Endothelial cell (in vitro differentiated cells): ENCODE measurements around the gene UQCRQ. TPM values are rescaled to one million over a fixed set of nuclear protein-coding genes. Genes with fewer than 3 reads are reported as not detected.

ENCODE experiments used
- DNase-seq: peaks from one replicate; pipeline ENCODE4 v3.0.0; 2021; ENCODE audit warnings: low spot score
- H3K27ac Mint-ChIP-seq: one replicate; pipeline ENCODE4 v1.8.0; 2021; ENCODE audit warnings: mixed read lengths, inconsistent platforms; ENCODE audit not compliant: unreplicated experiment
- H3K27me3 Mint-ChIP-seq: one replicate; pipeline ENCODE4 v1.8.0; 2021; ENCODE audit warnings: mild to moderate bottlenecking, moderate library complexity, mixed read lengths, inconsistent platforms; ENCODE audit not compliant: unreplicated experiment
- H3K36me3 Mint-ChIP-seq: one replicate; pipeline ENCODE4 v1.8.0; 2021; ENCODE audit warnings: mild to moderate bottlenecking, low read depth, mixed read lengths, inconsistent platforms; ENCODE audit not compliant: unreplicated experiment
- H3K4me1 Mint-ChIP-seq: one replicate; pipeline ENCODE4 v1.8.0; 2021; ENCODE audit warnings: mild to moderate bottlenecking, mixed read lengths, inconsistent platforms; ENCODE audit not compliant: unreplicated experiment
- H3K4me3 Mint-ChIP-seq: one replicate; pipeline ENCODE4 v1.8.0; 2021; ENCODE audit warnings: mild to moderate bottlenecking, mixed read lengths, inconsistent platforms; ENCODE audit not compliant: unreplicated experiment
- H3K9me3 Mint-ChIP-seq: one replicate; pipeline ENCODE4 v1.8.0; 2021; ENCODE audit warnings: mixed read lengths, inconsistent platforms; ENCODE audit not compliant: unreplicated experiment
- CTCF ChIP-seq: fragments of 200-600 bp; sonication (generic); IDR thresholded peaks from one replicate; pipeline ENCODE4 v1.5.0; 2021; ENCODE audit warnings: antibody characterized with exemption; ENCODE audit not compliant: unreplicated experiment
- total RNA-seq: library from RNA; stranded (reverse); fragmentation: NEBNext Ultra II Directional; extraction: Animal tissue kit (Norgen Biotek cat#: 25700); gene quantifications from one replicate; pipeline ENCODE4 v1.2.1, GENCODE V29; 2021; ENCODE audit not compliant: unreplicated experiment

UQCRQ gene
- total RNA-seq, 1 donor from 2014 or later, result 152 TPM

GRCh38 chr5:132890817-132891216, 24.4 kb downstream of the UQCRQ start:
- Mint-ChIP-seq H3K36me3 (peaks cover 28% of the 10 kb centered on the region), H3K4me1 (no peaks in the 10 kb centered on the region)

GRCh38 chr5:132895719-132896305, 29.4 kb downstream of the UQCRQ start:
- peaks cover 40% of the 10 kb centered on the region for H3K36me3 Mint-ChIP-seq
- peak overlapping the region; percentile 34 for H3K27ac Mint-ChIP-seq
- no peaks in the 10 kb centered on the region for H3K4me1 Mint-ChIP-seq
- TF ChIP-seq CTCF, result no peak
- peak overlapping the region; percentile 17 for H3K4me3 Mint-ChIP-seq
- no peaks in the 10 kb centered on the region for H3K9me3 Mint-ChIP-seq
- no peak for DNase-seq
- no peaks in the 10 kb centered on the region for H3K27me3 Mint-ChIP-seq

More at GRCh38 chr5:132890817-132891216, 24.4 kb downstream of the UQCRQ start:
- no peak for TF ChIP-seq CTCF
- no peak overlapping the region for H3K27ac Mint-ChIP-seq
- no peak overlapping the region for H3K4me3 Mint-ChIP-seq
- DNase-seq, result no peak
- no peaks in the 10 kb centered on the region for H3K9me3 Mint-ChIP-seq
- no peaks in the 10 kb centered on the region for H3K27me3 Mint-ChIP-seq

- TF ChIP-seq CTCF, result no peak
- no peaks in the 10 kb centered on the region for H3K9me3 Mint-ChIP-seq
- H3K27me3 Mint-ChIP-seq, result no peaks in the 10 kb centered on the region
- H3K36me3 Mint-ChIP-seq, result peaks cover 40% of the 10 kb centered on the region
- H3K4me1 Mint-ChIP-seq, result no peaks in the 10 kb centered on the region
- no peak for DNase-seq
- no peak overlapping the region for H3K4me3 Mint-ChIP-seq
- no peak overlapping the region for H3K27ac Mint-ChIP-seq
These were observed 30.2 kb downstream of the UQCRQ start for GRCh38 chr5:132896685-132897084.

- Mint-ChIP-seq H3K27me3 (no peaks in the 10 kb centered on the region), H3K36me3 (peaks cover 44% of the 10 kb centered on the region), H3K9me3 (no peaks in the 10 kb centered on the region), H3K4me3 (no peak overlapping the region), H3K27ac (no peak overlapping the region), H3K4me1 (no peaks in the 10 kb centered on the region)
- TF ChIP-seq CTCF, result no peak
- no peak for DNase-seq
These were observed 31.7 kb downstream of the UQCRQ start for GRCh38 chr5:132898094-132898493.

GRCh38 chr5:132901036-132901435, 34.6 kb downstream of the UQCRQ start:
- H3K36me3 Mint-ChIP-seq, result peaks cover 36% of the 10 kb centered on the region
- H3K4me1 Mint-ChIP-seq, result peaks cover 7% of the 10 kb centered on the region
- H3K9me3 Mint-ChIP-seq, result no peaks in the 10 kb centered on the region
- H3K27ac Mint-ChIP-seq, result no peak overlapping the region
- no peak for TF ChIP-seq CTCF
- DNase-seq, result no peak
- H3K27me3 Mint-ChIP-seq, result no peaks in the 10 kb centered on the region
- no peak overlapping the region for H3K4me3 Mint-ChIP-seq
